K562 (cell line): Measurements from ENCODE around the gene HOXB4. TPM values are rescaled to one million over a fixed set of nuclear protein-coding genes. Genes with fewer than 3 reads are reported as not detected.
A peak's percentile ranks its signal among the peaks of the same experiment; 100 is the strongest.

Source experiments
- BCOR ChIP-seq: fragments of 450-650 bp; IDR thresholded peaks from 2 replicates; pipeline ENCODE4 v1.6.1; 2016
- CBFA2T2 ChIP-seq: fragments of 450-650 bp; conservative IDR thresholded peaks from 2 replicates; pipeline ENCODE4 v1.6.1; 2017; ENCODE audit warnings: mild to moderate bottlenecking
- CCAR2 ChIP-seq: fragments of 200-400 bp; formaldehyde crosslinking; IDR thresholded peaks from 2 replicates; pipeline ENCODE4 v1.6.1; 2017; ENCODE audit warnings: mild to moderate bottlenecking, low read depth, low read length
- FOS ChIP-seq: IDR thresholded peaks from 3 replicates; pipeline ENCODE4 v1.6.1; 2011; ENCODE audit not compliant: insufficient read length; ENCODE audit errors: extremely low read depth
- KHSRP ChIP-seq: fragments of 450-650 bp; IDR thresholded peaks from 2 replicates; pipeline ENCODE4 v1.6.1; 2017
- L3MBTL2 ChIP-seq: fragments of 450-650 bp; IDR thresholded peaks from 2 replicates; pipeline ENCODE4 v1.6.1; 2016; ENCODE audit warnings: mild to moderate bottlenecking, moderate library complexity
- POLR2H ChIP-seq: IDR thresholded peaks from 2 replicates; pipeline ENCODE4 v1.6.1; 2016; ENCODE audit warnings: missing genetic modification characterization, low read depth, mild to moderate bottlenecking, control low read depth, missing compliant biosample characterization, moderate library complexity
- RBFOX2 ChIP-seq: fragments of 200-400 bp; formaldehyde crosslinking; IDR thresholded peaks from 2 replicates; pipeline ENCODE4 v1.6.1; 2017; ENCODE audit warnings: low read depth, mild to moderate bottlenecking, low read length, moderate library complexity
- SRF ChIP-seq, 2 experiments: fragments of 250-450, 450-650 bp in 1 of 2; sonication (Bioruptor Pico) in 1 of 2; sonication (generic) in 1 of 2; formaldehyde crosslinking; IDR thresholded peaks; 2 replicates each; pipeline versions ENCODE4 v1.5.0 to v1.5.1; 2020 to 2022; ENCODE audit warnings: mild to moderate bottlenecking in 1 of 2, missing genetic modification reagents in 1 of 2
- SRSF1 ChIP-seq: fragments of 200-400 bp; formaldehyde crosslinking; IDR thresholded peaks from 2 replicates; pipeline ENCODE4 v1.6.1; 2017; ENCODE audit warnings: mild to moderate bottlenecking, low read depth, low read length, moderate library complexity
- TAF1 ChIP-seq: IDR thresholded peaks from 2 replicates; pipeline ENCODE4 v1.6.1; 2011; ENCODE audit warnings: mild to moderate bottlenecking, low read length, moderate library complexity; ENCODE audit not compliant: insufficient read depth, control insufficient read depth, severe bottlenecking; ENCODE audit errors: extremely low read depth
- TOE1 ChIP-seq, 2 experiments: fragments of 450-650 bp in 1 of 2; sonication (generic) in 1 of 2; formaldehyde crosslinking in 1 of 2; IDR thresholded peaks; 2 replicates each; pipeline versions ENCODE4 v1.7.1 to v1.8.0; 2016 to 2022; ENCODE audit warnings: borderline replicate concordance in 2 of 2, mild to moderate bottlenecking in 2 of 2, antibody characterized with exemption in 1 of 2, inconsistent platforms in 1 of 2, low read depth in 1 of 2, missing genetic modification reagents in 1 of 2, moderate library complexity in 1 of 2
- ZNF584 ChIP-seq: fragments of 200-800 bp; sonication (Bioruptor generic); IDR thresholded peaks from 2 replicates; pipeline ENCODE4 v1.6.1; 2016; ENCODE audit warnings: low read depth, mild to moderate bottlenecking, missing genetic modification characterization, missing compliant biosample characterization
- ZNF764 ChIP-seq: fragments of 250-450 bp; sonication (Bioruptor Pico); IDR thresholded peaks from 2 replicates; pipeline ENCODE4 v1.4.0; 2020; ENCODE audit warnings: low read depth, mild to moderate bottlenecking, moderate library complexity
- polyA plus RNA-seq, 8 experiments: library from polyadenylated mRNA; depleted of rRNA in 4 of 8; stranded (reverse) in 5 of 8; unstranded in 3 of 8; fragments of >200 nt; fragmentation: Nextera tagmentation in 2 of 8; fragmentation: Illumina TruSeq in 1 of 8; extraction: Ambion mirVana in 2 of 8; extraction: Trizol in 1 of 8; gene quantifications; 2 replicates each; pipeline versions ENCODE4 v1.2.1 to v1.2.3, GENCODE V29; 2011 to 2014; ENCODE audit warnings: inconsistent platforms in 1 of 8, missing spikeins in 1 of 8
- total RNA-seq, 7 experiments: library from RNA; depleted of rRNA in 6 of 7; stranded (reverse); fragments of >200 nt in 6 of 7; fragmentation: Illumina TruSeq in 2 of 7; extraction: Trizol in 2 of 7; gene quantifications; 2 replicates each; pipeline versions ENCODE4 v1.2.1 to v1.2.3, GENCODE V29; 2011 to 2021; ENCODE audit warnings: low replicate concordance in 1 of 7
- TF ChIP-seq, protein P1 (sequence below): sonication (generic); formaldehyde crosslinking; IDR thresholded peaks from 2 replicates; pipeline ENCODE4 v1.9.0; 2022; ENCODE audit warnings: mild to moderate bottlenecking, missing genetic modification reagents
- TF ChIP-seq, protein P2 (sequence below): IDR thresholded peaks from 2 replicates; pipeline ENCODE4 v1.6.1; 2011; ENCODE audit not compliant: insufficient read length; ENCODE audit errors: extremely low read depth
- TF ChIP-seq, protein P3 (sequence below): fragments of 250-450 bp; sonication (Bioruptor Pico); IDR thresholded peaks from 2 replicates; pipeline ENCODE4 v1.5.0; 2022; ENCODE audit warnings: mild to moderate bottlenecking
- TF ChIP-seq, protein P4 (sequence below): fragments of 450-650 bp; IDR thresholded peaks from 2 replicates; pipeline ENCODE4 v1.6.1; 2017; ENCODE audit warnings: antibody characterized with exemption, mild to moderate bottlenecking

The HOXB4 gene
- total and polyA plus RNA-seq, 9 of the 15 experiments (the other 6 are each of a cell fraction or from before 2014, with no cell fraction given): 1.6 to 34.9 (median 14.9) TPM

DNA sequence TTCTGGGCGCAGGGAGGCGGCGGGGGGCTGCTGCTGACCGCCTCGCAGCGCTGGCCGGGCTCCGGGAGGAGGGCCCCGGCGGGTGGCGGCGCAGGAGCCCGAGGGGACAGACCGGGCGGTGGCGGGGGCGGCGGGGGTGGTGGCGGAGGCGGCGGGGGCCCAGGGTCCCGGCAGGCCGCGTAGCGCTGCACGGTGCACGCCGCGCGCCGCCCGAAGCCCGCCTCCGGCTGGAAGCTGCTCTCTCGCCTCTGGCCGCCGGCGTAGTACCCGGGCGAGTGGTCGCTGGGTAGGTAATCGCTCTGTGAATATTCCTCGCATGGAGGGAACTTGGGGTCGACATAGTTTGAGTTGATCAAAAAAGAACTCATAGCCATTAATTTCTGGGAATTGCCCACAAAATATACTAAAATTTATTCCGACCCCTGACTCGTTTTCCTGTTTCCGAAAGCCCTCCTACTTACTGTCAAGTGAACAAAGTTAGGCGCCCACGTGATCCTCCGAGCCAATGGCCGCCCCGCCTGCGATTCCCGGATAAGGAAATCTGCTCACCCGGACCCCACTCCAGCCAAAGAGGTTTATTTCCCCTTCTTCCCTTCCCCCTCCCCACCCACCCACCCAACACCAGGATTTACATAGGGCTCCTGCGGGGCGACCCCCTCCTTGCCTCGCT is at the start of gene HOXB4 (continued):
- TF ChIP-seq TOE1 (IDR thresholded peaks at IDR 0.05; ENCODE audit: borderline replicate concordance): peak; percentile 43; the same call in 1 of the 2 replicates
- no peak for TF ChIP-seq TOE1 (CRISPR knock-in tag; IDR thresholded peaks at IDR 0.05; ENCODE audit: borderline replicate concordance, low read depth)
- TF ChIP-seq, protein P1, sequence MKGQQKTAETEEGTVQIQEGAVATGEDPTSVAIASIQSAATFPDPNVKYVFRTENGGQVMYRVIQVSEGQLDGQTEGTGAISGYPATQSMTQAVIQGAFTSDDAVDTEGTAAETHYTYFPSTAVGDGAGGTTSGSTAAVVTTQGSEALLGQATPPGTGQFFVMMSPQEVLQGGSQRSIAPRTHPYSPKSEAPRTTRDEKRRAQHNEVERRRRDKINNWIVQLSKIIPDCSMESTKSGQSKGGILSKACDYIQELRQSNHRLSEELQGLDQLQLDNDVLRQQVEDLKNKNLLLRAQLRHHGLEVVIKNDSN (CRISPR knock-in tag): peak; percentile 92
- TF ChIP-seq L3MBTL2: peak; percentile 36; the same call in 1 of the 2 replicates
- TF ChIP-seq ZNF584 (CRISPR knock-in tag): no peak
- no peak for TF ChIP-seq BCOR
- TF ChIP-seq, protein P2, sequence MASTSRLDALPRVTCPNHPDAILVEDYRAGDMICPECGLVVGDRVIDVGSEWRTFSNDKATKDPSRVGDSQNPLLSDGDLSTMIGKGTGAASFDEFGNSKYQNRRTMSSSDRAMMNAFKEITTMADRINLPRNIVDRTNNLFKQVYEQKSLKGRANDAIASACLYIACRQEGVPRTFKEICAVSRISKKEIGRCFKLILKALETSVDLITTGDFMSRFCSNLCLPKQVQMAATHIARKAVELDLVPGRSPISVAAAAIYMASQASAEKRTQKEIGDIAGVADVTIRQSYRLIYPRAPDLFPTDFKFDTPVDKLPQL: peak; percentile 45
- TF ChIP-seq CCAR2: no peak
- TF ChIP-seq TAF1: peak; percentile 44
- no peak for TF ChIP-seq SRSF1
- TF ChIP-seq CBFA2T2: peak; percentile 52
- peak; percentile 59; the same call in 1 of the 2 replicates for TF ChIP-seq POLR2H
- peak; percentile 33 for TF ChIP-seq FOS
- TF ChIP-seq SRF (CRISPR knock-in tag; IDR thresholded peaks at IDR 0.05): 0 out of 4 replicates have a peak, but pooled peaks of 1 of the 2 experiments have one; percentile 17
- no peak for TF ChIP-seq KHSRP
- TF ChIP-seq, protein P3, sequence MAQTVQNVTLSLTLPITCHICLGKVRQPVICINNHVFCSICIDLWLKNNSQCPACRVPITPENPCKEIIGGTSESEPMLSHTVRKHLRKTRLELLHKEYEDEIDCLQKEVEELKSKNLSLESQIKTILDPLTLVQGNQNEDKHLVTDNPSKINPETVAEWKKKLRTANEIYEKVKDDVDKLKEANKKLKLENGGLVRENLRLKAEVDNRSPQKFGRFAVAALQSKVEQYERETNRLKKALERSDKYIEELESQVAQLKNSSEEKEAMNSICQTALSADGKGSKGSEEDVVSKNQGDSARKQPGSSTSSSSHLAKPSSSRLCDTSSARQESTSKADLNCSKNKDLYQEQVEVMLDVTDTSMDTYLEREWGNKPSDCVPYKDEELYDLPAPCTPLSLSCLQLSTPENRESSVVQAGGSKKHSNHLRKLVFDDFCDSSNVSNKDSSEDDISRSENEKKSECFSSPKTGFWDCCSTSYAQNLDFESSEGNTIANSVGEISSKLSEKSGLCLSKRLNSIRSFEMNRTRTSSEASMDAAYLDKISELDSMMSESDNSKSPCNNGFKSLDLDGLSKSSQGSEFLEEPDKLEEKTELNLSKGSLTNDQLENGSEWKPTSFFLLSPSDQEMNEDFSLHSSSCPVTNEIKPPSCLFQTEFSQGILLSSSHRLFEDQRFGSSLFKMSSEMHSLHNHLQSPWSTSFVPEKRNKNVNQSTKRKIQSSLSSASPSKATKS (CRISPR knock-in tag): no peak
- TF ChIP-seq, protein P4, sequence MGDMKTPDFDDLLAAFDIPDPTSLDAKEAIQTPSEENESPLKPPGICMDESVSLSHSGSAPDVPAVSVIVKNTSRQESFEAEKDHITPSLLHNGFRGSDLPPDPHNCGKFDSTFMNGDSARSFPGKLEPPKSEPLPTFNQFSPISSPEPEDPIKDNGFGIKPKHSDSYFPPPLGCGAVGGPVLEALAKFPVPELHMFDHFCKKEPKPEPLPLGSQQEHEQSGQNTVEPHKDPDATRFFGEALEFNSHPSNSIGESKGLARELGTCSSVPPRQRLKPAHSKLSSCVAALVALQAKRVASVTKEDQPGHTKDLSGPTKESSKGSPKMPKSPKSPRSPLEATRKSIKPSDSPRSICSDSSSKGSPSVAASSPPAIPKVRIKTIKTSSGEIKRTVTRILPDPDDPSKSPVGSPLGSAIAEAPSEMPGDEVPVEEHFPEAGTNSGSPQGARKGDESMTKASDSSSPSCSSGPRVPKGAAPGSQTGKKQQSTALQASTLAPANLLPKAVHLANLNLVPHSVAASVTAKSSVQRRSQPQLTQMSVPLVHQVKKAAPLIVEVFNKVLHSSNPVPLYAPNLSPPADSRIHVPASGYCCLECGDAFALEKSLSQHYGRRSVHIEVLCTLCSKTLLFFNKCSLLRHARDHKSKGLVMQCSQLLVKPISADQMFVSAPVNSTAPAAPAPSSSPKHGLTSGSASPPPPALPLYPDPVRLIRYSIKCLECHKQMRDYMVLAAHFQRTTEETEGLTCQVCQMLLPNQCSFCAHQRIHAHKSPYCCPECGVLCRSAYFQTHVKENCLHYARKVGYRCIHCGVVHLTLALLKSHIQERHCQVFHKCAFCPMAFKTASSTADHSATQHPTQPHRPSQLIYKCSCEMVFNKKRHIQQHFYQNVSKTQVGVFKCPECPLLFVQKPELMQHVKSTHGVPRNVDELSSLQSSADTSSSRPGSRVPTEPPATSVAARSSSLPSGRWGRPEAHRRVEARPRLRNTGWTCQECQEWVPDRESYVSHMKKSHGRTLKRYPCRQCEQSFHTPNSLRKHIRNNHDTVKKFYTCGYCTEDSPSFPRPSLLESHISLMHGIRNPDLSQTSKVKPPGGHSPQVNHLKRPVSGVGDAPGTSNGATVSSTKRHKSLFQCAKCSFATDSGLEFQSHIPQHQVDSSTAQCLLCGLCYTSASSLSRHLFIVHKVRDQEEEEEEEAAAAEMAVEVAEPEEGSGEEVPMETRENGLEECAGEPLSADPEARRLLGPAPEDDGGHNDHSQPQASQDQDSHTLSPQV: no peak
- no peak for TF ChIP-seq ZNF764
- peak; percentile 56; the same call in 1 of the 2 replicates for TF ChIP-seq RBFOX2
